GM19351 (cell line): ENCODE measurements around the gene SLC5A10.

ENCODE experiments used
- ATAC-seq: cut with Tn5 transposase; IDR thresholded peaks from one replicate; pipeline ENCODE4 v1.9.1; 2021; ENCODE audit warnings: mild to moderate bottlenecking, moderate library complexity; ENCODE audit not compliant: unreplicated experiment

SLC5A10 gene

DNA sequence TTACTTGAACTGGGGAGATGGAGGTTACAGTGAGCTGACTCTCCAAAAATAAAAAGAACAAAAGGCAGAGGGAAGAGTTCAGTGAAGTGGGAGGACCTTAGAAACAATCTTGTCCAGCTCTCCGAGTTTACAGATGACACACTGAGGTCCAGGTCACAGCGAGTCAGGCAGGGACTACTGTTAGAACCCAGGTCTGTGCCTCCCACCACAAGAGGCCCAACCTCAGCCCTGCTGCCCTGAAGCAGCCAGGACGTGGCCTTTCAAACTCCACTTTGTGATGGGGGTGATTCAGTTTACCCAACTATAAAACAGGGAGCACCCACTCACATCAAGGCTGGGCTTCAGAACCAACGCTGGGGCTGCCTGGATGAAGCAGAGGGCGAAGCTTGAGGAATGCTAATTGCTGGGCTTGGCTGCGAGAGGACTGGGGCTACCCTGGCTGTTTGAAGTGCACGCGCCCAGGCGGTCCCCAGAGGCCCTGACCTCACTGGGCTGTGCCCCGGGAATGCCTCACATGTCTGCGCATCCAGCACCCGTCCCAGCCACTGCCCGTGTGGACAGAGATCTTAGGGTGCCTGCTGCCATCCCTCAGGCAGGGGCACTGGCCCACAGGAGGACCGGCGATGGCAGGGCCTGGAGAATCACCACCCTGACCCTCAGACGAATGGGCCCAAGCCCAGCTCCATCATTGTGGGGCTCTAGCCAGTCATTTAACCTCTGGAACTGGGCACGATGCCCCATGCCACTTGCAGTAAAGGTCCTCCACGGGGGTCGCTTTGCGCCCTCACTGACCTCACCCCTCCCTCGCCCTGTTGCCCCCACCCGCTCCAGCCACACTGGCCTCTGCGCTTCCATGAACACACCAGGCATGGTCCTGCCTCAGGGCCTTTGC lies 11.4 kb downstream of the SLC5A10 start:
- no peak for ATAC-seq

DNA sequence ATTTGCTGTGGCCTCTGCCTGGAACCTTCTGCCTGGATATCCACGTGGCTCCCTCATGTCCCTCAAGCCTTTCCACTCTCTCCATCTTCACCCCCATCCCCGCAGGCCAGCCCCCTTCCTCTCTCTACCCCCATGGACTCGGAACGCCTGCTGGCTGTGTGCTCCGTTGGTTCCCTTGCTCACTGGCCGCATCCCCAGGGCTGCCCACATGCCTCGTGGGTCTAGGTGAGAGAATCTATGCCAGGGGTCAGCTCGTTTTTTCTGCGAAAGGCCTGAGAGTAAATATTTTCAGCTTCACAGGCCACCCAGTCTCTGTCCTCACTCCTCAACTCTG lies 12.0 kb downstream of the SLC5A10 start:
- ATAC-seq = no peak

DNA sequence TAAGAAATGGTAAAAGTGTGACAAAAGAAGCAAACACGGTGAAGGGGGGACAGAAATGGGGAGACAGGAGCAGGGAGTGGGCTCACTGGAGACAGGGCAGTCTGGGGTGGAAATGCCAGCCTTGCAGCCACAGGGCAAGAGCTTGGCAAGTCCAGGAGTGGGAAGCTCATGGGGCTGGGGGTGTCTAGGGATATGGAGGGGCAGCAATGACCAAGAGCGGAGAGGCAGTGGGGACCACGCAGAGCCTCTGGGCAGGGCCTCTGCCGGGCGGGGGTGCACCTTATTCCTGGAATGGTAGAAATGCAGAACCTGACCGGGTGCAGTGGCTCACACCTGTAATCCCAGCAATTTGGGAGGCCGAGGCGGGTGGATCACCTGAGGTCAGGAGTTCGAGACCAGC lies 12.6 kb downstream of the SLC5A10 start:
- ATAC-seq = no peak

DNA sequence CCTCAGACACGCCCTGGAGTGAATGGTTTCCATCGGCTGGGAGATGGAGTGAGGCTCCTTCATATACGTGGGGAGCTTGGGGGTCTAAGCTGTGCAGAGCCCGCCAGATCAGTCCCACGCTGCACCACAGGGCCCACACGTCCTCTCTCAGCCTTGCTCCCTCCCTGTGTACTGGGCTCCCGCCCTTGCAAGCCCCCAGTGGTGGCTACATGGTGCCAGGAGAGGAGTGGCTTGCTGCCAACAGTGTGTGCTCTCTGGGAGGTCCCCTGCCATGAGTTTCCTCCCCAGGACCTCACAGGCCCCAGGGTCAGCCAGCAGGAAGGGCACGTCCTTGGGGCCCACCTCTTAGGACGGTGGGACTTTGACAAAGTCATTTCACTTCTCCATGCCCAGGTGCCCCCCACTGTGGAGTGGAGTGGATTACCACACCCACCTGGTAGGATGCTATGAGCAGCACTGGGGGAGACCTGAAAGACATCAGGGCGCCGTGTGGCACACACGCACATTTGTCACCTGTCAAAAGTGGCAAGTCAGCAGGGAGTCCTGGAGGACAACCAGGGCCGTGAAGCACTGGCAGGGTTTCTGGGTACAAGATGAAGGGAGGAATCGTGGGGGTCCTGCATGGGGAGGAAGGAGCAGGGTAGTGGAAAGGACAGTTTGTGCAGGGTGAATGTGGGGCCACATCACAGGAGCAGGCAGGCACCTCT lies 13.7 kb downstream of the SLC5A10 start:
- ATAC-seq = no peak

DNA sequence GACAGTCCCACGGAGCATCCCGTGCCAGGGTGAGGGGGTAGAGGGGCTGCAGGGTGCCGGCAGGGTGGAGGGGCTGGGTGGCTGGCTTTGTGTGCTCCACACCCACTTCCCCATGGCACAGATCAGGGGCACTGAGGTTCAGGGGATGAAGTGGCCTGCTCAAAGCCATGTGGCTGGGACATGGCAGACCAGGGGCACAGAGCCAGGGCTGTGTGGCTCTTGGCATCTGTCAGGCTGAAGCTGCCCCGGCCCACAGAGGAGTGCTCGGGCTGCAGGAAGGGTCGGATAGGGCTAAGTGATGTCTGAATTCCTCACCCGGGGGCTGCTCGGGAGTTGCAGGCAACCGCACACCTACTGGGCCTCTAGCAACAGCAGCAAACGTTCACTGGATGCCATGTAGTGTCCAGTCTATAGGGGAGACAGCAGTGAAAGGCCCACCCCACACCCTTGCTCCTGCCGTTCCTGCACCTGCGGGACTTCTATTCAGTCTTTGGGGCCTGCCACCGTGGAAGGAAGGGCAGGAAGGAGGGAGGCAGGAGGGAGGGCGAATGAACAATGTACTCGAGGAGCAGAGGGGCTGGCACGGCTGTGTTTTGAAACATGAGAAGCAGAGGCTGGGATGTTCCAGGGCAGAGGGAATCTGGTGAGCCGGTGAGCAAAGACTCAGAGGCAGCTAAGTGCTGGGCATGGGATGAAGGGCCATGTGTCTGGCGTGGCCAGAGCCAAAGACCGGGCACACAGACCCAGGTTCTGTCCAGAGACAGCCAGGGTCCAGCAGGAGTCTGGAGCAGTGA lies 15.1 kb downstream of the SLC5A10 start:
- ATAC-seq = no peak

- no peak for ATAC-seq
These were observed 16.0 kb downstream of the SLC5A10 start for GRCh38 chr17:18967916-18968315.

DNA sequence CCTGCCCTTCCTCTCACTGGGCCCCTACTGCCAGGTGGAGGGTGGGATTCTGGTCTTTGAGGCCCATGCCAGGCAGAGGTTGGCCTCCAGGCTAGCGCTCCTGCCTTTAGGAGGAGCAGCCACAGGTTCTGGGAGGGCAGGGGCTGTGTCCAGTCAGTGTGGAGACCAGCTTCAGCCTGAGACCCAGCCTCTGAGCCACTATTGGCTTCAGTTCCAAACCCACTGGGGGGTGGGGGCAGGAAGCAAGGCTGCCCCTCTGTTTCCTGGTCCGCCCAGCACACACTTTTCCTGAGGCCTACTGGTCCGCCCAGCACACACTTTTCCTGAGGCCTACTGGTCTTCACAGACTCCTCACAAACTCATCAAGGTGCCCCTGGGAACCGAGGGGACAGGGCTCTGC lies 16.4 kb downstream of the SLC5A10 start:
- ATAC-seq = no peak

GRCh38 chr17:18968945-18969887 lies 17.3 kb downstream of the SLC5A10 start:
- ATAC-seq = no peak

- ATAC-seq = no peak
These were observed 18.9 kb downstream of the SLC5A10 start for GRCh38 chr17:18970582-18971480.

- no peak for ATAC-seq
These were observed 19.8 kb downstream of the SLC5A10 start for GRCh38 chr17:18971801-18972200.

- ATAC-seq = no peak
These were observed 22.6 kb downstream of the SLC5A10 start for GRCh38 chr17:18974407-18975149.

GRCh38 chr17:18975597-18975996 lies 23.6 kb downstream of the SLC5A10 start:
- no peak for ATAC-seq

DNA sequence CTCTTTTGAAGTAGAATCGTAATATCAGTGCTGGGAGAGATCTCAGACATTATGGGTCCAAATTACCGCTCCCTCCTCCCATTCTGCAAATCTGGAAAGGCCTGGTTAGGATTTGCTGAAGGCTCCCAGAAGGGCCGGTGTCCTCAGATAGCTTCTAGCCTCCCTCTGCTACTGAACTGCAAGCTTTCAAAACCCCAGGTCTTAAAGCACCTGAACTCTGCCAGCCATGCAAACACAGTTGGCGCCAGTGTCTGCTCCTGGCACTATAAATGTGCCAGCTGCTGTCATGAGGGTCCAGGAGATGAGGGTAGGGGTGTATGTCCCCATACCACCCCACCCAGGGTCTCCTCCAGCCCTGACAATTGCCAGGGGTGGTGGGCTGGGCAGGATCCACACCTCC lies 24.2 kb downstream of the SLC5A10 start:
- no peak for ATAC-seq

DNA sequence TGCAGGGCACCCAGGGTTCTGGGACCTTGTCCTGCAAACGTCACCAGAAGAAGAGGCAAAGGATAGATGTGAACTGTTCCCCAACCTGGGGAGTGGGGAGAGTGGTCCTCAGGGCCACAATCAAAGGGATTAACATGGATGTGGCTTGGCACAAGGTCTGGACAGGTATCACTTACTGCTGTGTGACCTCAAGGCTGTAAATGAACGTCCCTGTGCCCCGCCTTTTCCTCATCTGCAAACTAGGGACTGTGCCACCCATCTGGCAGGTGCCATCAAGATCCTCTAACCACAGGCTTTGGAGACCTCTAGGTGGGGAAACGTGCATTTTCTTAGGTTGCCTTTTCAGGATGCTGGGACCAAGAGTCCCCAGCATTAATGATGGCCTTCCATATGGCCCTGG lies 25.1 kb downstream of the SLC5A10 start:
- ATAC-seq = no peak

DNA sequence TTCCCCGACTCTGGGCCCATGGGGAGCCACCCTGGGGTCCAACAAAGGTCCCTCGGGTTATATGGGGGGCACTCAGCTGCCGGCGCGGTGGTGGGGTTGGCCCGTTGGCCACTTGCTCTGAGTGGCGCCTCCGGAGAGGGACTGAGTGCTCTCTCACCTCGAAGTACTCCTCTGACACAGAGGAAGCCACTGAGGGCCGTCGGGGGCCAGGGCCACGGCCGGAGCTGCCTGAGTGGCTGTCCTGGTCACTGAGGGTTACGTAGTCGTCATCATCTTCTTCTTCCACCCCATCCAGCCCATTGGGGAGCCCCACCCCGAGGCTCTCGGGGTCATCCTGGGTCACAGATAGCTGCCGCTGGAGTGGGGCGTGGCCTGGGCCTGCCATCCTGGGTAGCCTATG lies 25.7 kb downstream of the SLC5A10 start:
- ATAC-seq = no peak

DNA sequence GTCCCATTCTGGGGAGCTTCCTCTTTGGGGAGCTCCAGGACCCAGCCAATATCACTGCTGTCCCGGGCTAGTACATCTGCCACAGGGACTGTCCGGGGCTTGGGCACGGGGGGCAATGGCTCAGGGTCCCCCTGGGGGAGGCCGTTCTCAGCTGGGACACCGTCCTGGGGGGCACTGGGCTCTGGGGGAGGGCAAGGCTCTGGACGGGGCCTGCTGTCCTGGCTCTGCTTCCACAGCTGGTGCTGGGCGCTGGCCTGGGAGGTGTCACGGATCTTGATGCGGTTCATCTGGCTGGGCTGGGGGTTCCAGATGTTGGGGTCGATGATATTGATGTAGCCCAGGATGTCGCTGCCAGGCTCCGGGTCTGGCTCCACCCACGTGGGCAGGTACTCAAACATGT lies 26.1 kb downstream of the SLC5A10 start:
- no peak for ATAC-seq

DNA sequence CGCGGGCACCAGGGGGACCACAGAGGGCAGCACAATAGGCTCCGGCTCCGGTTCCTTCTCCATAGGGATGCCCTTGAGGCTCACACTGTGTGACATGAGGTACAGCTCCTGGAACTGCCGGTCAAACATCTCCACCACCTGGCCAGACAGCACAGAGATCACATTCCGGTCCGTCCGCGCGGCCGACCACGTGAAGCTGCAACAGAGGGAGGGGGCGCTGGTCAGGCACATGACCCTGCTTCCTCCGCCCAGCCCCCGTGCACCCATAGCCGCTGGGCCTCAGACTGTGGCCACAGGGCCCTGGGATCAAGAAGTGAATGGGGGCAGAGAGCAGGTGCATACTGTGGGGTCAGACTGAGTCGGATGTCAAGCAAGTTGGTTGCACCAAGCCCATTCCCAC lies 26.7 kb downstream of the SLC5A10 start:
- no peak for ATAC-seq

DNA sequence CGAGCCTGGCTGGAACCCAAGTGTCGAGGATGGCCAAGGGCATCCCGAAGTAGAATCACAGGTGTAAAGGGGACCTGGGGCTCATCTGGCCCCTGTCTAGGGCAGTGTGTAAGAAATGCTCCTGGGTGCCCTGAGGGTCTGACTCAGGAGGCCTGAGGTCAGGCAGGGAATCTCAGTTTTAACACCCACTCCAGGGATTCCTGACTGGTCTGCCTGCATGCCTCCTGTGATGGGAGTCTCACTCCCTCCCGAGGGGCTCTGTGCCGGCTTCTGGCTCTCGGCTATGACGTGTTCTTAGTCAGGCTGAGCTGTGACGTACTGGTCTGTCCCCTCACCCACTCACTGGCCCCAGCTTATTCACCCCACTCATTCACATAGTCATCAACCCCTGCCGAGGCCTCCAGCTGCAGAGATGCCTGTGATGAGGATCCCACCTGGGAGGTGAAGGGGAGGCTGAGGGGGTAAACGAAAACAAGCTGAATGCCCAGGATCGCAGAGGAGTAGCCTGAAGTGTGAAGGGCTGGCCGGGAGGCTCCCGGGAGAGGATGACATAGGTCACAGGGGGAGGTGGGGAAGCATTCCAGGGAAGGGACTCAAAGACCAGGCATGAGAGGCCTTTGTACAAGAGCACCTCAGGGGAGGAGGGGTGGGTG lies 28.8 kb downstream of the SLC5A10 start:
- ATAC-seq = no peak

DNA sequence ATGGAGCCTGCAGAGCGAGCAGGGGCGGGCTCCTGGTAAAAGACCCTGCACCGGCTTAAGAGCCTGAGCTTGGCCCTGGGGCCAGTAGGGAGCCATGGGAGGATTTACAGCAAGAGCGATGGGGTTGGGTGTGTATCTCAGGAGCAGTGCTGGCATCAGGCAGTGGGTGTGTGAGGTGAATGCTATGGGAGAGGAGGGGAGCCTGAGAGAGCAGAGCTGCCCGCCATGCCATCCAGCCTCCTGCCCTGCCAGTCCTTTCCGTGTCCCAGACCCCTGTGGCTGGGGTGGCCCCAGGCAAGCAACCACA lies 29.3 kb downstream of the SLC5A10 start:
- no peak for ATAC-seq
